ENCODE data around the gene SIL1. TPM values are rescaled to one million over a fixed set of nuclear protein-coding genes. Genes with fewer than 3 reads are reported as not detected.

SIL1 gene
- total and polyA plus RNA-seq, 2 of the 8 experiments (the other 6 are each of a cell fraction or from before 2014, with no cell fraction given) = 8.3 to 12.8 TPM

DNA sequence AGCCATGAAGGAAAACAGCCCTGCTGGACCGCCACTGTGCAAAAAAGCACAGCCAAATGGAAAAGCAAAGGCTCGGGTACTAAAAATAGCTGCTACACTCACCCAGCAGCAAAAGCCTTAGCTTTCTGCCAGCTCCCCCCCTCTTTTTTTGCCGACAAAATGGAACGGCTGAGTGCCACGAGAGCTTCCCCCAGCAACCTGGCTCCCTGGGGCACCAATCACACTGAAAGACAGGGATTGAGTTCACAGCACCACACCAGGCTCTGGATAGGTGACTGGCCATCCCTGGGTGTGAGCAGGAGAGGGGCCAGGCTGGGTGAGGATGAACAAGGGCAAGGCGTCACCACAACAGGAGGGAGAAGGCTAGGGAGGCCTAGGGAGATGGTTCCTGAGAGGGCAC lies 66.7 kb downstream of the SIL1 start (continued):
- TF ChIP-seq, protein P1, sequence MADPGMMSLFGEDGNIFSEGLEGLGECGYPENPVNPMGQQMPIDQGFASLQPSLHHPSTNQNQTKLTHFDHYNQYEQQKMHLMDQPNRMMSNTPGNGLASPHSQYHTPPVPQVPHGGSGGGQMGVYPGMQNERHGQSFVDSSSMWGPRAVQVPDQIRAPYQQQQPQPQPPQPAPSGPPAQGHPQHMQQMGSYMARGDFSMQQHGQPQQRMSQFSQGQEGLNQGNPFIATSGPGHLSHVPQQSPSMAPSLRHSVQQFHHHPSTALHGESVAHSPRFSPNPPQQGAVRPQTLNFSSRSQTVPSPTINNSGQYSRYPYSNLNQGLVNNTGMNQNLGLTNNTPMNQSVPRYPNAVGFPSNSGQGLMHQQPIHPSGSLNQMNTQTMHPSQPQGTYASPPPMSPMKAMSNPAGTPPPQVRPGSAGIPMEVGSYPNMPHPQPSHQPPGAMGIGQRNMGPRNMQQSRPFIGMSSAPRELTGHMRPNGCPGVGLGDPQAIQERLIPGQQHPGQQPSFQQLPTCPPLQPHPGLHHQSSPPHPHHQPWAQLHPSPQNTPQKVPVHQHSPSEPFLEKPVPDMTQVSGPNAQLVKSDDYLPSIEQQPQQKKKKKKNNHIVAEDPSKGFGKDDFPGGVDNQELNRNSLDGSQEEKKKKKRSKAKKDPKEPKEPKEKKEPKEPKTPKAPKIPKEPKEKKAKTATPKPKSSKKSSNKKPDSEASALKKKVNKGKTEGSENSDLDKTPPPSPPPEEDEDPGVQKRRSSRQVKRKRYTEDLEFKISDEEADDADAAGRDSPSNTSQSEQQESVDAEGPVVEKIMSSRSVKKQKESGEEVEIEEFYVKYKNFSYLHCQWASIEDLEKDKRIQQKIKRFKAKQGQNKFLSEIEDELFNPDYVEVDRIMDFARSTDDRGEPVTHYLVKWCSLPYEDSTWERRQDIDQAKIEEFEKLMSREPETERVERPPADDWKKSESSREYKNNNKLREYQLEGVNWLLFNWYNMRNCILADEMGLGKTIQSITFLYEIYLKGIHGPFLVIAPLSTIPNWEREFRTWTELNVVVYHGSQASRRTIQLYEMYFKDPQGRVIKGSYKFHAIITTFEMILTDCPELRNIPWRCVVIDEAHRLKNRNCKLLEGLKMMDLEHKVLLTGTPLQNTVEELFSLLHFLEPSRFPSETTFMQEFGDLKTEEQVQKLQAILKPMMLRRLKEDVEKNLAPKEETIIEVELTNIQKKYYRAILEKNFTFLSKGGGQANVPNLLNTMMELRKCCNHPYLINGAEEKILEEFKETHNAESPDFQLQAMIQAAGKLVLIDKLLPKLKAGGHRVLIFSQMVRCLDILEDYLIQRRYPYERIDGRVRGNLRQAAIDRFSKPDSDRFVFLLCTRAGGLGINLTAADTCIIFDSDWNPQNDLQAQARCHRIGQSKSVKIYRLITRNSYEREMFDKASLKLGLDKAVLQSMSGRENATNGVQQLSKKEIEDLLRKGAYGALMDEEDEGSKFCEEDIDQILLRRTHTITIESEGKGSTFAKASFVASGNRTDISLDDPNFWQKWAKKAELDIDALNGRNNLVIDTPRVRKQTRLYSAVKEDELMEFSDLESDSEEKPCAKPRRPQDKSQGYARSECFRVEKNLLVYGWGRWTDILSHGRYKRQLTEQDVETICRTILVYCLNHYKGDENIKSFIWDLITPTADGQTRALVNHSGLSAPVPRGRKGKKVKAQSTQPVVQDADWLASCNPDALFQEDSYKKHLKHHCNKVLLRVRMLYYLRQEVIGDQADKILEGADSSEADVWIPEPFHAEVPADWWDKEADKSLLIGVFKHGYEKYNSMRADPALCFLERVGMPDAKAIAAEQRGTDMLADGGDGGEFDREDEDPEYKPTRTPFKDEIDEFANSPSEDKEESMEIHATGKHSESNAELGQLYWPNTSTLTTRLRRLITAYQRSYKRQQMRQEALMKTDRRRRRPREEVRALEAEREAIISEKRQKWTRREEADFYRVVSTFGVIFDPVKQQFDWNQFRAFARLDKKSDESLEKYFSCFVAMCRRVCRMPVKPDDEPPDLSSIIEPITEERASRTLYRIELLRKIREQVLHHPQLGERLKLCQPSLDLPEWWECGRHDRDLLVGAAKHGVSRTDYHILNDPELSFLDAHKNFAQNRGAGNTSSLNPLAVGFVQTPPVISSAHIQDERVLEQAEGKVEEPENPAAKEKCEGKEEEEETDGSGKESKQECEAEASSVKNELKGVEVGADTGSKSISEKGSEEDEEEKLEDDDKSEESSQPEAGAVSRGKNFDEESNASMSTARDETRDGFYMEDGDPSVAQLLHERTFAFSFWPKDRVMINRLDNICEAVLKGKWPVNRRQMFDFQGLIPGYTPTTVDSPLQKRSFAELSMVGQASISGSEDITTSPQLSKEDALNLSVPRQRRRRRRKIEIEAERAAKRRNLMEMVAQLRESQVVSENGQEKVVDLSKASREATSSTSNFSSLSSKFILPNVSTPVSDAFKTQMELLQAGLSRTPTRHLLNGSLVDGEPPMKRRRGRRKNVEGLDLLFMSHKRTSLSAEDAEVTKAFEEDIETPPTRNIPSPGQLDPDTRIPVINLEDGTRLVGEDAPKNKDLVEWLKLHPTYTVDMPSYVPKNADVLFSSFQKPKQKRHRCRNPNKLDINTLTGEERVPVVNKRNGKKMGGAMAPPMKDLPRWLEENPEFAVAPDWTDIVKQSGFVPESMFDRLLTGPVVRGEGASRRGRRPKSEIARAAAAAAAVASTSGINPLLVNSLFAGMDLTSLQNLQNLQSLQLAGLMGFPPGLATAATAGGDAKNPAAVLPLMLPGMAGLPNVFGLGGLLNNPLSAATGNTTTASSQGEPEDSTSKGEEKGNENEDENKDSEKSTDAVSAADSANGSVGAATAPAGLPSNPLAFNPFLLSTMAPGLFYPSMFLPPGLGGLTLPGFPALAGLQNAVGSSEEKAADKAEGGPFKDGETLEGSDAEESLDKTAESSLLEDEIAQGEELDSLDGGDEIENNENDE (IDR thresholded peaks at IDR 0.05; ENCODE audit: insufficient replicate concordance, low read length) = no peak
- no peak for TF ChIP-seq MAFK (IDR thresholded peaks at IDR 0.05; ENCODE audit: low read depth, low read length)
- no peak for TF ChIP-seq SIN3A (conservative IDR thresholded peaks at IDR 0.05 in 1 of 2, IDR thresholded peaks at IDR 0.05 in 1 of 2; ENCODE audit: low read depth in 1 of 2, low read length in 2 of 2)
- no peak for TF ChIP-seq BRCA1 (IDR thresholded peaks at IDR 0.05; ENCODE audit: low read depth, low read length)
- TF ChIP-seq, protein P2, sequence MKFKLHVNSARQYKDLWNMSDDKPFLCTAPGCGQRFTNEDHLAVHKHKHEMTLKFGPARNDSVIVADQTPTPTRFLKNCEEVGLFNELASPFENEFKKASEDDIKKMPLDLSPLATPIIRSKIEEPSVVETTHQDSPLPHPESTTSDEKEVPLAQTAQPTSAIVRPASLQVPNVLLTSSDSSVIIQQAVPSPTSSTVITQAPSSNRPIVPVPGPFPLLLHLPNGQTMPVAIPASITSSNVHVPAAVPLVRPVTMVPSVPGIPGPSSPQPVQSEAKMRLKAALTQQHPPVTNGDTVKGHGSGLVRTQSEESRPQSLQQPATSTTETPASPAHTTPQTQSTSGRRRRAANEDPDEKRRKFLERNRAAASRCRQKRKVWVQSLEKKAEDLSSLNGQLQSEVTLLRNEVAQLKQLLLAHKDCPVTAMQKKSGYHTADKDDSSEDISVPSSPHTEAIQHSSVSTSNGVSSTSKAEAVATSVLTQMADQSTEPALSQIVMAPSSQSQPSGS (IDR thresholded peaks at IDR 0.05; ENCODE audit: low read length) = no peak
- no peak for TF ChIP-seq KDM4A (IDR thresholded peaks at IDR 0.05; ENCODE audit: low read depth, low read length, severe bottlenecking)
- no peak for TF ChIP-seq HDAC6 (IDR thresholded peaks at IDR 0.05; ENCODE audit: low read depth, low read length)
